Fibroblast of the aortic adventitia (primary cell): ENCODE results near the gene RALB. TPM values are rescaled to one million over a fixed set of nuclear protein-coding genes. Genes with fewer than 3 reads are reported as not detected.

Experiments
- DNase-seq: peaks from one replicate; pipeline ENCODE4 v3.0.0-alpha.2; 2010; ENCODE audit warnings: low read depth
- H3K4me3 ChIP-seq: 2 replicates; pipeline ENCODE4 v1.5.1; 2011; ENCODE audit warnings: low read depth, mild to moderate bottlenecking, control low read depth, low read length, moderate library complexity
- total RNA-seq: library from RNA; depleted of rRNA; stranded (reverse); fragments of >200 nt; gene quantifications from 2 replicates; pipeline ENCODE4 v1.2.3, GENCODE V29; 2012; ENCODE audit warnings: low replicate concordance
- TF ChIP-seq, protein P1 (sequence below): IDR thresholded peaks from 2 replicates; pipeline ENCODE4 v1.5.1; 2011; ENCODE audit warnings: mild to moderate bottlenecking, low read length, control low read depth, inconsistent platforms; ENCODE audit not compliant: insufficient read depth

The RALB gene
- total RNA-seq, 1 donor: 73.7 TPM

DNA sequence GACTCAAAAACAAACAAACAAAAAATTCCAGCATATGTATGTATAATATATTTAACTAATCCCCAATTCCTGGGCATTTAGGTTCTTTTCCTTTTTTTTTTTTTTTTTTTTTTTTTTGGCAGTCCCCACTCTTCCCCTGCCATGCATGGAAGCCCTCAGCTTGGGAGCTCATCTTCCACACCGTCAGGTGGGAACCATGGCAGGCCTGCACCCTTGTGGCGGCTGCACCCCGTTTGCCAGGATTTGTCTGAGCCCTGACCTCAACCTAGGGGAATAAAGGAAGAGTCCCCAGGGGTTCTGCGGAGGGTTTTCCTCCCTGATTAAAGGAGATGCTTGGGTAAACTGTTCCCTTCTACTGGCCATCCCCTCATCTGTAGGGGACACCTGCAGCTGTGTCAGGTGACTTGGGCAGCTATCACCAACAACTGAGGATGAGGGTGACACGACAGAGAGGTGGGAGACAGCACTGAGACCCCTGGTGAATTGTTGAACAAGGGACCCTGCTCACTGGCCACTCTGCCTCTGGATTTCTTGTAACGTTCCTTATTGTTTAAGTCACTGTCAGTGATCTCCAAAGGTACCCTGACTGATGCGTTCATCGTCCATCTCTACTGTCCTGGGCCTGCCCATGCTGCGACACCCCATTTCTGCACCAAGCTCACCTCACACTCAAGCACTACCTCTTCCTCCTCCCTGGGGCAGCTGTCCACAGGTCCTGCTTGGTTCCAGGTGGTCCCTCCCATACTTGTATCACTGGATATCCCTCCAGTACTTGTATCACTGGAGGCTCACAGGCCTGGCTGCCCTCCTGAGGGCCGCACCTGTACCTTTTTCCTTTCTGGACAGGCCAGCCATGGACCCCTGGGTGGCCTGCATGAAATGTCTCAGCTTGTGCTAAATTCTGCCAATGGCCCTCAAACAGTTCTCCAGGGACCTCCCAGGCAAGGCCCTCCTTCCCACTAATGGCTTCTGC, 44.0 kb upstream of the RALB start:
- TF ChIP-seq, protein P1, sequence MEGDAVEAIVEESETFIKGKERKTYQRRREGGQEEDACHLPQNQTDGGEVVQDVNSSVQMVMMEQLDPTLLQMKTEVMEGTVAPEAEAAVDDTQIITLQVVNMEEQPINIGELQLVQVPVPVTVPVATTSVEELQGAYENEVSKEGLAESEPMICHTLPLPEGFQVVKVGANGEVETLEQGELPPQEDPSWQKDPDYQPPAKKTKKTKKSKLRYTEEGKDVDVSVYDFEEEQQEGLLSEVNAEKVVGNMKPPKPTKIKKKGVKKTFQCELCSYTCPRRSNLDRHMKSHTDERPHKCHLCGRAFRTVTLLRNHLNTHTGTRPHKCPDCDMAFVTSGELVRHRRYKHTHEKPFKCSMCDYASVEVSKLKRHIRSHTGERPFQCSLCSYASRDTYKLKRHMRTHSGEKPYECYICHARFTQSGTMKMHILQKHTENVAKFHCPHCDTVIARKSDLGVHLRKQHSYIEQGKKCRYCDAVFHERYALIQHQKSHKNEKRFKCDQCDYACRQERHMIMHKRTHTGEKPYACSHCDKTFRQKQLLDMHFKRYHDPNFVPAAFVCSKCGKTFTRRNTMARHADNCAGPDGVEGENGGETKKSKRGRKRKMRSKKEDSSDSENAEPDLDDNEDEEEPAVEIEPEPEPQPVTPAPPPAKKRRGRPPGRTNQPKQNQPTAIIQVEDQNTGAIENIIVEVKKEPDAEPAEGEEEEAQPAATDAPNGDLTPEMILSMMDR: no peak
- no peak overlapping the region for H3K4me3 ChIP-seq
- DNase-seq: no peak

DNA sequence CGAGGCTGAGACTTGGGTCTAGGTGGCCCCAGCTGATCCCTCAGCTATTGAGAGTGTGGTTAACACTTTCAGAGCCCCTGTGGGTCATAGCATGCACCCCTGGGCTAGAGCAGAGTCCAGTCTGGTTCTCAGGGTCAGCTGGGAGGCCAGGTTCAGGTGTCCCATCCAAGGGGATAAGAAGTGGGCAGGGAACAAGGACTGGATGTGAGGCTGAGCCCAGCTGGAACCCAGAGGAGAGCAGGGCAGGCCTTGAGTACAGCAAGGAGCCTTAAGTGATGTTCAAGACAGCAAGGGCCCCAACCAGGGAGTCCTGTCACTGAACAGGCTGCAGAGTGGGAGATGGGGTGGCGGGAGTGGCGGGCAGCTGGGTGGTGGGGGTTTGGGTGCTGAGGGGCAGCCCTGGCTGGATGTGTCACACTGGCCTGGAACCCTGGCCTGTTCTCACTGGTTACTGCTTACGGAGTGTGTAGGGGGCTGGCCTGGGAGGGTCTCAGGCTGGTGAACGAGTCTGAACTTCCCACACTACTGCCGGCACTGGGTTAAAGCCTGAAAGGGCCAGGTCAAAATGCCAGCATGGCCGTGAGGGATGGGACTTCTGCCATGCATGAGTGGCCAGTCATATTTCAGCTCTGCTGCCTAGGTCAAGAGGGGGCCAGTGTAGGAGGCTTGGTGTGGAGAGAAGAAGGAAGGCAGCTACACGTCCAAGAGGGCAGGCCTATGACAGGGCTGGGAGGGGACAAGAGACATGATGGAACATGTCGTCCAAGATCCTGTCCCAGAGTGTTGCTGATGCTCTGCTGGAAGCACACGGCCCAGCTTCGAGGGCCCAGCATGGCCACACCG, 43.0 kb upstream of the RALB start:
- DNase-seq: no peak
- no peak overlapping the region for H3K4me3 ChIP-seq
- TF ChIP-seq, protein P1: no peak

DNA sequence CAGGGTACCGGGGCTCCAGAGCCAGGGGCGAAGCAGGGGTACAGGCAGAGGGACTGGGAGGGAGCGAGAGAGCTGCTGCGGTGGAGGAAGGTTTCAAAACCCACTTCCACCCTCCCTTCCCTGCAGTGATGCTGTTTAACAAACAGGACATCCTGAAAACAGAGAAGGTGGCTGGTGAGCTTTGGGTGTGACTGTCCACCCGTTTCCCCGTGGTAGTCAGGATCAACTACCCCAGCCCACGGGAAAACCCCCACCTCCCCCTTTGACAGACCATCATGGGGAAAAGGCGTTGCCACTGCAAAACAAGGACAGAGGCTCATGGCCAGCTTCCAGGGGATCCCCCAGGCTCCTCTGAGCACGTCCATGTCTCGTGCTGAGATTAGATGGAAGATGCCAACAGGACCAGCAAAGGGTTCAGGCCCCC, 42.4 kb upstream of the RALB start:
- no peak for DNase-seq
- TF ChIP-seq, protein P1: no peak
- no peak overlapping the region for H3K4me3 ChIP-seq

DNA sequence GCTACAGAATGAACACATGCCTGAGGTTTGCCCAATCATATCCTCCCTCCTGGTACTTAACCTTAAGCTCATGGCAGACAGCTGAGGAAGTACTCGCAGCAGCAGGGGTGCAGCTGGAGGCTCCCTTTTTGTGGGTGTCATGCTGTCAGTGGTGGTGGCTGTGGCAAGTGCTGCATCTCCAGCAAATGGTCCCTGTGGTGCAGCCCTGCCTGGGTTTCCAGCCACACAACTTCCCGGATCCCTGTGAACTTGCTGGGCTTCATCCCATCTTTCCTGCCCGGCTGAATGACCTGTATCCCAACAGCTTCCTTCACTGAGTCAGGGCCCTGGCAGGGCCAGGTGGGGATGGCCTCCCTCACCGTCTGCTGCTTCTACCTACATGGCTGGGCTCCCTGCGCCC, 34.5 kb upstream of the RALB start:
- TF ChIP-seq, protein P1: no peak
- DNase-seq: no peak
- no peak overlapping the region for H3K4me3 ChIP-seq

DNA sequence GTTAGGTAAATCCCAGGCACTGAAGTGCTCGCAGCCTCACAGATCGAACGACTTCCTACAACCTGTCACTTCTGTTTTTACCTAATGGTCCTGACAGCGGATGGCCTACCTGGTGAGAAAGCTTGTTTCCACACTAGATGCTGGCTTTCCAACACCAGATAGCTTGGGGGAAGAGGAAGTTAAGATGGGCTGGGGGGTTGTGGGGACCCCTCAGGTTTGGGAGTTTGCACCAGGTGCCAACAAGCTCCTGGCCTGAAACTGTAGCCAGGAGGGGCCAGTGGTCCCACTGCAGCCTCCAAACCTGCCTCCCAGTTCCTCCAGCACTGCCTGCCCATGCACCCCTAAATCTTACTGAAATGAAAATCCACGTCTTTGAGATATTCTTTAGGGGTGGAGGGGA, 33.4 kb upstream of the RALB start:
- no peak overlapping the region for H3K4me3 ChIP-seq
- no peak for DNase-seq
- TF ChIP-seq, protein P1: no peak

DNA sequence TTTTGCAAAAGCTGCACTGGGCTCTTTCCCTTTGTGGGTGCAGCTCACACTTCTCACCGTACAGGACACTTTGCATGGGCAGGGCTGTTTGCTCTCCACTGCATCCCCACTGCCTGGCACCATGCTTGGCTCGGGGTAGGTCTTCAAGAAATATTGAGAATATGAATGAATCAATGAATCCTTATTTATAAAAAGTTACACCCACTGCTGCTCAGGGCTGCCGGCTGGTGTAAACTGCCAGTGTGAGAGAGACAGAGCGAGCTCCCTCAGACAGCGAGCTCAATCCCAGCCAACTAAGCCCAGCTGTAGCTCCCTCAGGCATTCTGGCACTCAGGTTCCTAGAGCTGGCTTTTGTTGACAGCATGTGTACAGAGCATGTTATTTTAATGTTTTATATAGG, 32.9 kb upstream of the RALB start:
- H3K4me3 ChIP-seq: no peak overlapping the region
- TF ChIP-seq, protein P1: no peak
- no peak for DNase-seq
